ENCODE data around the gene CWC25. TPM values are rescaled to one million over a fixed set of nuclear protein-coding genes. Genes with fewer than 3 reads are reported as not detected.

Gene CWC25
- total and polyA plus RNA-seq, 2 of the 13 experiments (the other 11 are each of a cell fraction or from before 2014, with no cell fraction given): 15.6 to 22.7 TPM

DNA sequence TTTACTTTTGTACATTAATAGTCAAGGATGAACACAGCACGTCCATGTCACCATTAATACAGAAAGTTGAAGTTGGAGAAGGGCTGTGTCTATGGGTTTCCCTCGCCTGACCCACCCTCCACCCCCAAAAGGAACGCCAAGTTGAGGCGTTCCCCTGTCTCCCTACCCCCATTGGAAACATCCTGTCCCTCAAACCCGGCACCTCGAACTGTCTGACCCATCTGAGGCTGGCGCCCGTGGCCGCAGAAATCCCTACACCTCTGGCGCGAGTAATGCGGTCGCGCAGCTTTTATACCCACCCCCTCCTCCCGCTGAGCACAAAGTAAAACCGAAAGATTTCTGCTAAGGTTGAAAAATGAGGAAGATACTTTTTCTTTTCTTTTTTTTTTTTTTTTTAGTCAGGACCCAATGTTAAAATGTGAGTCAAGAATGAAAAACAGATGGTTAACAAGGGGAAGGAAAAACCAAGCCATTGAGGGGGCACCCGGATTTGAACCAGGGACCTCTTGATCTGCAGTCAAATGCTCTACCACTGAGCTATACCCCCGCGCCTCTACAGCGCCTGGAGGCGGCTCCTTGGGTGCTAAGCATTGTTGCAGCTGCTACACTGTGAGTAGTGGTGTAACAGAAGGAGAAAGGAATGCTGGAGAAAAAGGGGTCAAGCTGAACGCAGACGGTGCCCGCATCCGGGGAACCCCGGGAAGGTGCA is 43.9 kb upstream of the CWC25 start (continued):
- TF ChIP-seq PRDM15 (CRISPR knock-in tag; IDR thresholded peaks at IDR 0.05) (peak; percentile 33; the same call in 1 of the 2 replicates), ZFP36 (IDR thresholded peaks at IDR 0.05; ENCODE audit: borderline replicate concordance, low read depth, low read length, partially characterized antibody) (no peak), TSC22D2 (CRISPR knock-in tag; IDR thresholded peaks at IDR 0.05; ENCODE audit: borderline replicate concordance) (peak; percentile 82; the same call in 1 of the 2 replicates), ZNF773 (CRISPR knock-in tag; IDR thresholded peaks at IDR 0.05; ENCODE audit: borderline replicate concordance) (no peak), MIXL1 (CRISPR knock-in tag; IDR thresholded peaks at IDR 0.05) (peak; percentile 27; the same call in 1 of the 2 replicates), MXI1 (IDR thresholded peaks at IDR 0.05; ENCODE audit: borderline replicate concordance, low read depth, low read length) (peak; percentile 62; the same call in 1 of the 3 replicates), ZNF441 (CRISPR knock-in tag; IDR thresholded peaks at IDR 0.05; ENCODE audit: borderline replicate concordance) (peak; percentile 37; the same call in 1 of the 2 replicates), NCOR1 (IDR thresholded peaks at IDR 0.05; ENCODE audit: borderline replicate concordance, low read length) (peak; percentile 85), U2AF1 (optimal IDR thresholded peaks at IDR 0.05; ENCODE audit: low read depth, low read length) (peak; percentile 28), DMAP1 (CRISPR knock-in tag; IDR thresholded peaks at IDR 0.05) (no peak; the same call in 1 of the 2 replicates), ATF4 (CRISPR knock-in tag; IDR thresholded peaks at IDR 0.05) (peak in 1 of 2 experiments; percentile 57; a peak in 1 of 4 replicates), ATF1 (CRISPR knock-in tag; IDR thresholded peaks at IDR 0.05) (peak; percentile 56; the same call in 1 of the 2 replicates), ZFP82 (CRISPR knock-in tag; IDR thresholded peaks at IDR 0.05; ENCODE audit: borderline replicate concordance) (no peak), ZNF143 (CRISPR knock-in tag; IDR thresholded peaks at IDR 0.05) (peak; percentile 46), ZNF570 (CRISPR knock-in tag; IDR thresholded peaks at IDR 0.05; ENCODE audit: borderline replicate concordance) (no peak), ZNF816 (CRISPR knock-in tag; IDR thresholded peaks at IDR 0.05; ENCODE audit: borderline replicate concordance) (peak; percentile 13; the same call in 1 of the 2 replicates)
- TF ChIP-seq, protein P1, sequence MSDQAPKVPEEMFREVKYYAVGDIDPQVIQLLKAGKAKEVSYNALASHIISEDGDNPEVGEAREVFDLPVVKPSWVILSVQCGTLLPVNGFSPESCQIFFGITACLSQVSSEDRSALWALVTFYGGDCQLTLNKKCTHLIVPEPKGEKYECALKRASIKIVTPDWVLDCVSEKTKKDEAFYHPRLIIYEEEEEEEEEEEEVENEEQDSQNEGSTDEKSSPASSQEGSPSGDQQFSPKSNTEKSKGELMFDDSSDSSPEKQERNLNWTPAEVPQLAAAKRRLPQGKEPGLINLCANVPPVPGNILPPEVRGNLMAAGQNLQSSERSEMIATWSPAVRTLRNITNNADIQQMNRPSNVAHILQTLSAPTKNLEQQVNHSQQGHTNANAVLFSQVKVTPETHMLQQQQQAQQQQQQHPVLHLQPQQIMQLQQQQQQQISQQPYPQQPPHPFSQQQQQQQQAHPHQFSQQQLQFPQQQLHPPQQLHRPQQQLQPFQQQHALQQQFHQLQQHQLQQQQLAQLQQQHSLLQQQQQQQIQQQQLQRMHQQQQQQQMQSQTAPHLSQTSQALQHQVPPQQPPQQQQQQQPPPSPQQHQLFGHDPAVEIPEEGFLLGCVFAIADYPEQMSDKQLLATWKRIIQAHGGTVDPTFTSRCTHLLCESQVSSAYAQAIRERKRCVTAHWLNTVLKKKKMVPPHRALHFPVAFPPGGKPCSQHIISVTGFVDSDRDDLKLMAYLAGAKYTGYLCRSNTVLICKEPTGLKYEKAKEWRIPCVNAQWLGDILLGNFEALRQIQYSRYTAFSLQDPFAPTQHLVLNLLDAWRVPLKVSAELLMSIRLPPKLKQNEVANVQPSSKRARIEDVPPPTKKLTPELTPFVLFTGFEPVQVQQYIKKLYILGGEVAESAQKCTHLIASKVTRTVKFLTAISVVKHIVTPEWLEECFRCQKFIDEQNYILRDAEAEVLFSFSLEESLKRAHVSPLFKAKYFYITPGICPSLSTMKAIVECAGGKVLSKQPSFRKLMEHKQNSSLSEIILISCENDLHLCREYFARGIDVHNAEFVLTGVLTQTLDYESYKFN (CRISPR knock-in tag; conservative IDR thresholded peaks at IDR 0.05): peak; percentile 48
- TF ChIP-seq, protein P2, sequence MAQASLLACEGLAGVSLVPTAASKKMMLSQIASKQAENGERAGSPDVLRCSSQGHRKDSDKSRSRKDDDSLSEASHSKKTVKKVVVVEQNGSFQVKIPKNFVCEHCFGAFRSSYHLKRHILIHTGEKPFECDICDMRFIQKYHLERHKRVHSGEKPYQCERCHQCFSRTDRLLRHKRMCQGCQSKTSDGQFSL (CRISPR knock-in tag; IDR thresholded peaks at IDR 0.05): peak; percentile 14; the same call in 1 of the 2 replicates
- TF ChIP-seq, protein P3, sequence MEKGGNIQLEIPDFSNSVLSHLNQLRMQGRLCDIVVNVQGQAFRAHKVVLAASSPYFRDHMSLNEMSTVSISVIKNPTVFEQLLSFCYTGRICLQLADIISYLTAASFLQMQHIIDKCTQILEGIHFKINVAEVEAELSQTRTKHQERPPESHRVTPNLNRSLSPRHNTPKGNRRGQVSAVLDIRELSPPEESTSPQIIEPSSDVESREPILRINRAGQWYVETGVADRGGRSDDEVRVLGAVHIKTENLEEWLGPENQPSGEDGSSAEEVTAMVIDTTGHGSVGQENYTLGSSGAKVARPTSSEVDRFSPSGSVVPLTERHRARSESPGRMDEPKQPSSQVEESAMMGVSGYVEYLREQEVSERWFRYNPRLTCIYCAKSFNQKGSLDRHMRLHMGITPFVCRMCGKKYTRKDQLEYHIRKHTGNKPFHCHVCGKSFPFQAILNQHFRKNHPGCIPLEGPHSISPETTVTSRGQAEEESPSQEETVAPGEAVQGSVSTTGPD (CRISPR knock-in tag; IDR thresholded peaks at IDR 0.05): no peak

All from HepG2 (cell line).